NCI-H446 (cell line): Measurements from ENCODE around the gene LILRB3.
"Not testable (repeated sequence)": the region's sequence is repeated elsewhere in the genome, so short reads cannot be mapped to it uniquely, and the experiment has no call there.

Experiments
- DNase-seq, 2 experiments: peaks; one replicate each; lab custom pipeline; 2025; lab: John Stamatoyannopoulos, UW

LILRB3 gene

DNA sequence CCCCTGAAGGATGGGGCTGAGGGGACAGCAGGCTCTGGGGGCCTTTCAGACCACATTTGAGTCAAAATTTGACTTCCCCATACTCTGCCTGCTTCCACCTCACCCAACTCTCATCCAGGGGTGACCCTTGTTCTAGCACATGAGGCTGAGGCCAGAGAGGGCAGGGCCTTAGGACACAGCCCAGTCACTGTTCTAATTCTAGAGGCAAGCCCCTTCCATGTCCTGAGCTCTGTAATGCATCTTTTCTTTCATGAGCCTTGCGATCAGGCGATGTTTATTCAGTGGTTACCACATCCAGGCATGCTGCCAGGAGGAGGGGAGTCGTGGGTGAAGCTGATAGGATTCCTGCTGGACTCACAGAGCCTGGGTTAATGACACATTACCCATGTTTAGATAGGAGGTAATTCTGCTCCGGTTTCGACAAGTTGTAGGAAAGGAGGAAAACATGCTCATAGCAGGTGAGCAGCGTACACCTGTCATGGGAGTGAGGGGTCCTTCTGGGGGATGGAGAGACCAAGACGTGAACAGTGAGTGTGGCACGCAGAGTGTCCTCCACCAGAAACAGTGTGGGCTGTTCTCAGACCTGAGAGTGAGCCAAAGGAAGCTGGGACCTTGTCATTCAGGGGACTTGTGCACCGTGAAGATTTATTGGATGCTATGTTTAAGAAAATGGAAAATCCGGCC lies 12.9 kb downstream of the LILRB3 start:
- peak; percentile 27 to 74 for DNase-seq

DNA sequence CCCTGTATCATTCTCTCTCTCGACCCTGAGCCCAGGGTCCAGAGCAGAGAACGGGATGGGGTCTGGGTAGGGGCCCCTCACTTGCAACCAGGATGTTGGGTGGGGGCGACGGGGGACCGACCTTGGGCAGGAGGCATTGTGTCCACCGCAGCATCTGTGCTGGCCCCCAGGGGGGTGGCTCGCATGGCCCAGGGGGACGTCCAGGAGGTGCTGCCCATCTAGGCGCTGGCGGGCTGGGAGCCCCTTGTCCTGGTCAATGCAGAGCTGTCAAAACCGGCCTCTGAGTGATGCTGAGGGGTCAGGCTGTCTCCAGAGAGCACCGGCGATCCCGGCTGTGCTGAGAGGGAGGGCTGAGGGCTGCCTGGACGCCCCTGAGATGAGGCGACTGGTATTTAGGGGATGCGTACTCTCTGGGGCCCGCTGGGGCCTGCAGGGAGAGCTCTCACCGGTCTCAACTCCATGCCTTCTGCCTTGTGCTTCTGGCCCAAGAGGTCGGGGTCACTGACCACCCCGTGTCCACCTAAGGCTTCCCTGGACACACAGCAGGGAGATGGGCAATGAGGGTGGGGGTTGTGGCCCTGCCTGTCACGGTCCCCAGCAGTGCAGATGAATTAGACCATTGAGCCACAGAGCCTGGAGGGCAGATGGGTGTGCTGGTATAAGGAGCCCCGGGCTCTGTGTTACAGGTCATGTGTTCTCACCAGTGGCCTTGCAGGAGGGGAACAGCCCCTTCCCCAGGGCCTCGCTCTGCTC lies 13.6 kb downstream of the LILRB3 start:
- no peak for DNase-seq

- DNase-seq: no peak
Measured at GRCh38 chr19:54208784-54209057, 14.1 kb downstream of the LILRB3 start.

DNA sequence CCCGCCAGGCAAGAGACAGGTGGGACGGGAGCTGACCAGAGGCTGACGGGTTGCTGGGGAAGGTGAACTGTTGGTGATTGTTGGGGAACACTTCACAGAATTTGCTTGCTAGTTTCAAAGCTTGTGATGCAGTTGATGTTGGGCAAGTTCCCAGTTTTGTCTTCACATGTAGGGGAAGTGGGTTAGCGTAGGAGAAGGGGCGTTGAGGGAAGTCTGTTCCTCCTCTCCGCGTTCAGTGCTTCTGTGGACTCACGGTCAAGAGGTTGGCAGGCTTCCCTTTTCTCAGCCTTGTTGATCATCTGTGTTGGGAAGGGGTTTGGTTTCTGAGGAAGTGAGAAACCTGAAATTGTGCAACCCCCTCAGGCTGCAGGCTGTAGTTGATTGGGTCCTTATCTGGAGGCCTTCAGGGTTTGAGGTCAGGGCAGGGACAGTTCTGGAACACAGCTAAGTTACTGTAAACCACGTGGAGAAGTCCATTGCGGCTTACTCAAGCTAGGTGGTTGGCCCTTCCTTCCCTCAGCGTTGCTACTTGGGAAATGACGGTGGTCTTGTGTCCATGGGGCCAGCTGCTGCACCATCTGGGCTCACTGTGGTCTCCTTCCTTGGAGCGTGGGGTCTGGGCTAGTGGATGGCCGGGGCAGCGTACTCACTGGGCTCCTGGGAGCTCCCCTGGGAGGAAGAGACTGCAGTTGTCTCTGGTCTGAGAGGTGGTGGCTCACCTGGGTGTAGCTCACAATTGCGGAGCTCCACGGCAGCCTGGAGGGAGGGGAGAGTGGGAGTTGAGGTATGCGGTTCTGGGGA lies 14.6 kb downstream of the LILRB3 start:
- DNase-seq: no peak

DNA sequence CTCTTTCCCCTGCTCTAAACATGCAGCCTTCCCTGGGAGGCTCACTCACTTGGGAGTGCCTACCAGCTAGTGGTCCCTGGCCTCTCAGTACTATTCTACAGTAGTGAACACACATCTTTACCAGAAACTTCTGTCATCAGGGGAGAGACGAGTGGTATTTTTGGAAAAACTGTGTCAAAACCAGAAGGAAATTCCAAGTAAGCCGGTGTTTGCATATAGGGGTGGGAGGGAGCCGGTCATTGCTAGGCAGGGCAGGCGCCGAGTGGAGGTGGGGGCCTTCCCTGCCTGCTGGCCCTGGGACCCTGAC lies 15.2 kb downstream of the LILRB3 start:
- DNase-seq: no peak

DNA sequence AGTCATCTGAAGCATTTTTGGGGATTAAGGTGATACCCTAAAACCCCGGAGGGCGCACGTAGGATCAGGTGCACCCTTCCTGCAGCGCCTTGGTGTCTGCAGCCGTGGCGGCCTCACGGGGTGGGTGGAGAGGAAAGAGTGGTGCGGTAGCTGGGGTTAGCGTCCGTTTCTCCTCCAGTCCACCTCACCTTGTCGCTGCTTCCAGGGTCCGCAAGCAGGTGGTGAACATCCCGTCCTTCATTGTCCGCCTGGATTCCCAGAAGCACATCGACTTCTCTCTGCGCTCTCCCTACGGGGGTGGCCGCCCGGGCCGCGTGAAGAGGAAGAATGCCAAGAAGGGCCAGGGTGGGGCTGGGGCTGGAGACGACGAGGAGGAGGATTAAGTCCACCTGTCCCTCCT lies 15.6 kb downstream of the LILRB3 start:
- not testable (repeated sequence) for DNase-seq

GRCh38 chr19:54206831-54207177 lies 16.0 kb downstream of the LILRB3 start:
- DNase-seq: no peak

- DNase-seq: no peak
Measured at GRCh38 chr19:54206030-54206830, 16.6 kb downstream of the LILRB3 start.

- DNase-seq: no peak
Measured at GRCh38 chr19:54204767-54205468, 17.9 kb downstream of the LILRB3 start.

GRCh38 chr19:54203151-54203611 lies 19.6 kb downstream of the LILRB3 start:
- no peak for DNase-seq

DNA sequence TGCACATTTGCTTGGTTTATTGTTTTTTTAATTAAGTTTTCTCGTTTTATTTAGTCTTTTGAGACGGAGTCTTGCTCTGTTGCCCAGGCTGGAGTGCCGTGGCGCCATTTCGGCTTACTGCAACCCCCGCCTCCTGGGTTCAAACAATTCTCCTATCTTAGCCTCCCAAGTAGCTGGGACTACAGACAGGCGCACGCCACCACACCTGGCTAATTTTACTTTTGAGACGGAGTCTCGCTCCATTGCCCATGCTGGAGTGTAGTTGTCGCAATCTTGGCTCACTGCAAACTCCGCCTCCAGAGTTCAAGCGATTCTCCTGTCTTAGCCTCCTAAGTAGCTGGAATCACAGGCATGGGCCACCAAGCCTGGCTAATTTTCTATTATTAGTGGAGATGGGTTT lies 20.8 kb downstream of the LILRB3 start:
- DNase-seq: no peak

- no peak for DNase-seq
Measured at GRCh38 chr19:54201172-54201701, 21.6 kb downstream of the LILRB3 start.

- no peak for DNase-seq
Measured at GRCh38 chr19:54199401-54199800, 23.4 kb downstream of the LILRB3 start.

DNA sequence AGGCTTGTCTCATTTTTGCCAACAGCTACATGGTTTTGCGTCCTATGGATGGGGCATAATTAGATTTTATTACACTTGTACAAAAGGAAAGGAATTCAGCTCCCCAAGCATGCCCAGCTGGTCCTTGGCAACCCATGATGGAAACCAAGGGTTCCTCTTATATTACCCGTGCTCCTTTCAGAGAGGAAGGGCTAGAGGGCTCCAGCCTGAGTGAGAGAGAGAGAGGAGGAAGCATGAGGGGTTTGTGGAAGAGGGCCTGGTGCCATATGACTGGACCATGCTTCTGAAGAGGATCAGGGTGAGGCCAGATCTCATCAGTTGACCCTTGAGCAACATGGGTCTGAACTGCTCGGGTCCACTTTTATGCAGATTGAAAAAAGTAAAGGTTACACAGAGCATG lies 25.7 kb downstream of the LILRB3 start:
- DNase-seq: no peak

- no peak for DNase-seq
Measured at GRCh38 chr19:54196536-54196935, 26.3 kb downstream of the LILRB3 start.

GRCh38 chr19:54194463-54194862 lies 28.3 kb downstream of the LILRB3 start:
- DNase-seq: not testable (repeated sequence)

DNA sequence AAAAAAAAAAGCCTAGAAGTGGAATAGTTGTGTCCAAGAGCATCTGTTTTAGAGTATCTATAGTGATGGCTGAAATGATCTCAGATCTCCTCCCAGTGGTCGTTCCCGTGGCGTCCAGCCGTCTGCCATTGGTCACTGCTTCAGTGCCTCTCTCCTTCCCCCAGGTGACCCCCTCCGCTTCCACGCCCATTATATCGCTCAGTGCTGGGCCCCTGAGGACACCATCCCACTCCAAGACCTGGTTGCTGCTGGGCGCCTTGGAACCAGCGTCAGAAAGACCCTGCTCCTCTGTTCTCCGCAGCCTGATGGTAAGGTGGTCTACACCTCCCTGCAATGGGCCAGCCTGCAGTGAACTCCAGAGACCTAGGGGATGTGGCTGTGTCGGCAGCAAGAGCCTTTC lies 29.8 kb downstream of the LILRB3 start:
- no peak for DNase-seq

GRCh38 chr19:54191811-54192453 lies 30.9 kb downstream of the LILRB3 start:
- no peak for DNase-seq

- DNase-seq: peak; percentile 93 to 94
Measured at GRCh38 chr19:54191011-54191810, 31.6 kb downstream of the LILRB3 start, which contains the start of gene TSEN34. Gene TSEN34 (plus strand): TSS chr19:54191308. CDS start chr19:54191365, 57 bp downstream.

DNA sequence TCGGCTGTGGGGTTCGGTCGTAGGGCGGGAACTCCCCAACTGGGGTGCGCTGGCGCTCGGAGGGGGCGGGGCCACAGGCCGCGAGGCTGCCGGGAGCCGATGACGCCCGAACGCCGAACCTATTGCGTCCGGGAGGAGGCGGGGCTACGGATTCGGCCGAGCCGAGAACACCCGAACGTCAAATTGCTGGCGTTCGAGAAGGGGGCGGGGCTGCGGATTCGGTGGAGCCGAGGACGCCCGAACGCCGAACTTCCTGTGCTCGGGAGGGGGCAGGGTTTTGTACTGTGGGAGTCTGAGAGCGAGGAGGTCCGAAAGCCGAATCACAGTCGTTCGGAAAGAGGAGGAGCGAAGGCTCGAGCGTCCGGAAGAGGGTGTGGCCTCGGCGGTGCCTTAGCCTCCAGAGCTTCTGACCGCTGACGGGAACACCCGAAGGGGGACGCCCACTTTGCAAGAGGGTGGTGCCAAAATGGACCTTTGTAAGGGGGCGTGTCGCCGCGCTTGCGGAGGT lies 32.2 kb downstream of the LILRB3 start:
- peak; percentile 99 to 100 for DNase-seq
